Chondrocyte (in vitro differentiated cells): ENCODE results near the gene ZNF398. TPM values are rescaled to one million over a fixed set of nuclear protein-coding genes. Genes with fewer than 3 reads are reported as not detected.

Source experiments
- DNase-seq: peaks from one replicate; pipeline ENCODE4 v3.0.0; 2021; ENCODE audit warnings: mixed read lengths, low spot score
- H3K27ac Mint-ChIP-seq: one replicate; pipeline ENCODE4 v1.8.0; 2021; ENCODE audit warnings: mild to moderate bottlenecking, moderate library complexity, mixed read lengths; ENCODE audit not compliant: unreplicated experiment
- H3K27me3 Mint-ChIP-seq: 2 replicates; pipeline ENCODE4 v1.8.0; 2021; ENCODE audit warnings: low read depth, mixed read lengths
- H3K36me3 Mint-ChIP-seq: 2 replicates; pipeline ENCODE4 v1.8.0; 2021; ENCODE audit warnings: low read depth, mixed read lengths
- H3K4me1 Mint-ChIP-seq: 2 replicates; pipeline ENCODE4 v1.8.0; 2021; ENCODE audit warnings: low read depth, mild to moderate bottlenecking, mixed read lengths
- H3K4me3 Mint-ChIP-seq: one replicate; pipeline ENCODE4 v1.8.0; 2021; ENCODE audit warnings: mild to moderate bottlenecking, moderate library complexity, mixed read lengths; ENCODE audit not compliant: unreplicated experiment
- H3K9me3 Mint-ChIP-seq: 2 replicates; pipeline ENCODE4 v1.8.0; 2021; ENCODE audit warnings: low read depth, mixed read lengths
- CTCF ChIP-seq: fragments of 200-600 bp; sonication (generic); IDR thresholded peaks from 2 replicates; pipeline ENCODE4 v1.5.0; 2021; ENCODE audit warnings: antibody characterized with exemption, mild to moderate bottlenecking, moderate library complexity
- total RNA-seq: library from RNA; stranded (reverse); gene quantifications from 3 replicates; pipeline ENCODE4 v1.2.1, GENCODE V29; 2021

Gene ZNF398
- total RNA-seq, 1 donor from 2014 or later = 14.9 TPM

GRCh38 chr7:149217570-149217969, 70.3 kb downstream of the ZNF398 start:
- no peak for TF ChIP-seq CTCF
- H3K36me3 Mint-ChIP-seq = peaks cover 42% of the 10 kb centered on the region
- no peaks in the 10 kb centered on the region for H3K27me3 Mint-ChIP-seq
- H3K9me3 Mint-ChIP-seq = no peaks in the 10 kb centered on the region
- H3K4me1 Mint-ChIP-seq = peaks cover 17% of the 10 kb centered on the region
- DNase-seq = no peak
- H3K4me3 Mint-ChIP-seq = no peak overlapping the region
- H3K27ac Mint-ChIP-seq = no peak overlapping the region

GRCh38 chr7:149218469-149219420, 71.5 kb downstream of the ZNF398 start:
- TF ChIP-seq CTCF = no peak
- no peak overlapping the region for H3K4me3 Mint-ChIP-seq
- DNase-seq = no peak
- H3K9me3 Mint-ChIP-seq = no peaks in the 10 kb centered on the region
- H3K36me3 Mint-ChIP-seq = peaks cover 37% of the 10 kb centered on the region
- peak overlapping the region; percentile 15 for H3K27ac Mint-ChIP-seq
- H3K4me1 Mint-ChIP-seq = peaks cover 17% of the 10 kb centered on the region
- H3K27me3 Mint-ChIP-seq = no peaks in the 10 kb centered on the region

GRCh38 chr7:149220534-149220933, 73.3 kb downstream of the ZNF398 start:
- H3K4me1 Mint-ChIP-seq = peaks cover 17% of the 10 kb centered on the region
- H3K27me3 Mint-ChIP-seq = no peaks in the 10 kb centered on the region
- peaks cover 31% of the 10 kb centered on the region for H3K36me3 Mint-ChIP-seq
- no peaks in the 10 kb centered on the region for H3K9me3 Mint-ChIP-seq
- DNase-seq = no peak
- TF ChIP-seq CTCF = no peak
- no peak overlapping the region for H3K4me3 Mint-ChIP-seq
- H3K27ac Mint-ChIP-seq = peak overlapping the region; percentile 8

GRCh38 chr7:149223176-149223575, 75.9 kb downstream of the ZNF398 start:
- no peak for DNase-seq
- peaks cover 21% of the 10 kb centered on the region for H3K36me3 Mint-ChIP-seq
- no peak for TF ChIP-seq CTCF
- H3K27me3 Mint-ChIP-seq = no peaks in the 10 kb centered on the region
- H3K9me3 Mint-ChIP-seq = no peaks in the 10 kb centered on the region
- H3K27ac Mint-ChIP-seq = no peak overlapping the region
- H3K4me3 Mint-ChIP-seq = no peak overlapping the region
- H3K4me1 Mint-ChIP-seq = peaks cover 17% of the 10 kb centered on the region

- peaks cover 14% of the 10 kb centered on the region for H3K4me1 Mint-ChIP-seq
- H3K9me3 Mint-ChIP-seq = no peaks in the 10 kb centered on the region
- H3K4me3 Mint-ChIP-seq = no peak overlapping the region
- no peak for DNase-seq
- TF ChIP-seq CTCF = no peak
- H3K27me3 Mint-ChIP-seq = no peaks in the 10 kb centered on the region
- no peak overlapping the region for H3K27ac Mint-ChIP-seq
- H3K36me3 Mint-ChIP-seq = peaks cover 19% of the 10 kb centered on the region
Measured at GRCh38 chr7:149223761-149224160, 76.5 kb downstream of the ZNF398 start.
